SK-N-SH treated with all-trans-retinoic acid at 6 μM for 48 hours (cell line): Measurements from ENCODE around the gene FREM3.

Source experiments
- ARNTL ChIP-seq: fragments of 450-650 bp; formaldehyde crosslinking; IDR thresholded peaks from 2 replicates; pipeline ENCODE4 v1.5.0; 2020; ENCODE audit warnings: low read depth, mild to moderate bottlenecking, moderate library complexity, borderline replicate concordance
- CSRNP3 ChIP-seq: fragments of 250-450 bp; sonication (Bioruptor Pico); IDR thresholded peaks from 2 replicates; pipeline ENCODE4 v1.5.1; 2021; ENCODE audit warnings: mild to moderate bottlenecking, moderate library complexity
- ESRRG ChIP-seq: fragments of 250-450 bp; sonication (Bioruptor Pico); IDR thresholded peaks from 2 replicates; pipeline ENCODE4 v1.6.1; 2021; ENCODE audit warnings: mild to moderate bottlenecking
- PATZ1 ChIP-seq: fragments of 250-450 bp; sonication (Bioruptor Pico); IDR thresholded peaks from 2 replicates; pipeline ENCODE4 v1.8.0; 2020; ENCODE audit warnings: mild to moderate bottlenecking, moderate library complexity, borderline replicate concordance
- RARB ChIP-seq: fragments of 250-450 bp; sonication (Bioruptor Pico); IDR thresholded peaks from 2 replicates; pipeline ENCODE4 v1.8.0; 2021; ENCODE audit warnings: mild to moderate bottlenecking, moderate library complexity
- TCF4 ChIP-seq: fragments of 250-450 bp; sonication (Bioruptor Pico); IDR thresholded peaks from 2 replicates; pipeline ENCODE4 v1.8.0; 2021; ENCODE audit warnings: mild to moderate bottlenecking, moderate library complexity, borderline replicate concordance
- ZFP3 ChIP-seq: fragments of 250-450 bp; sonication (Bioruptor Pico); IDR thresholded peaks from 2 replicates; pipeline ENCODE4 v1.5.0; 2020; ENCODE audit warnings: mild to moderate bottlenecking, moderate library complexity
- ZFP30 ChIP-seq: fragments of 450-650 bp; formaldehyde crosslinking; IDR thresholded peaks from 2 replicates; pipeline ENCODE4 v1.5.0; 2022; ENCODE audit warnings: mild to moderate bottlenecking, moderate library complexity
- ZNF565 ChIP-seq: fragments of 450-650 bp; formaldehyde crosslinking; conservative IDR thresholded peaks from 2 replicates; pipeline ENCODE4 v1.5.0; 2020; ENCODE audit warnings: low read depth, mild to moderate bottlenecking, moderate library complexity
- ZNF70 ChIP-seq: fragments of 450-650 bp; formaldehyde crosslinking; IDR thresholded peaks from 2 replicates; pipeline ENCODE4 v1.5.0; 2020; ENCODE audit warnings: mild to moderate bottlenecking, moderate library complexity

- TF ChIP-seq PATZ1 (CRISPR knock-in tag) (no peak), ZNF565 (CRISPR knock-in tag) (no peak), ESRRG (CRISPR knock-in tag) (no peak), ZFP3 (CRISPR knock-in tag) (no peak), ARNTL (CRISPR knock-in tag) (no peak), ZFP30 (CRISPR knock-in tag) (no peak), ZNF70 (no peak), RARB (no peak), TCF4 (CRISPR knock-in tag) (no peak), CSRNP3 (CRISPR knock-in tag) (no peak)
Observed at GRCh38 chr4:143531380-143531779, 169.1 kb downstream of the FREM3 start.
